K562 (cell line): ENCODE results near the gene SLC6A9. TPM values are rescaled to one million over a fixed set of nuclear protein-coding genes. Genes with fewer than 3 reads are reported as not detected.

Experiments
- ATAC-seq: fragments of 200-7000 bp; cut with Tn5 transposase; 3 replicates; pipeline ENCODE4 v1.9.1; 2020; ENCODE audit warnings: moderate library complexity
- BruUV-seq: library from RNA; stranded (reverse); fragments of 400-500 nt; replicated peaks from 2 replicates; lab custom pipeline; 2021; lab: Mats Ljungman, UMichigan
- CTCF ChIA-PET: fragments of 300-600 bp; formaldehyde crosslinking; extraction: SDS; loops from one replicate; lab custom pipeline; 2021; ENCODE audit warnings: low intra/inter-chr PET ratio; lab: Yijun Ruan, JAX
- POLR2A ChIA-PET: fragments of 300-600, 350-650 bp; sonication (Branson Sonifier 250); formaldehyde crosslinking; extraction: SDS; loops from one replicate; lab custom pipeline; 2021; ENCODE audit warnings: antibody characterized with exemption, inconsistent platforms; lab: Yijun Ruan, JAX
- DNase-seq, 4 experiments: peaks; one replicate each; pipeline versions ENCODE4 v3.0.0 to v3.0.0-alpha.2; 2011 to 2018; ENCODE audit warnings: low spot score in 3 of 4, mixed read lengths in 3 of 4; ENCODE audit errors: extremely low read depth in 1 of 4
- FAIRE-seq: peaks from 2 replicates; lab custom pipeline; 2011; peaks lifted over from hg19 to GRCh38; lab: Jason Lieb, UNC
- H2AFZ ChIP-seq: 2 replicates; pipeline ENCODE4 v1.6.0; 2011; ENCODE audit warnings: low read depth, low read length, control low read depth, inconsistent platforms
- H3K27ac ChIP-seq: fragments of 200-600 bp; 3 replicates; pipeline ENCODE4 v1.8.0; 2011; ENCODE audit warnings: low read depth, mild to moderate bottlenecking, control low read depth, inconsistent platforms, low read length, moderate library complexity, mixed read lengths; ENCODE audit errors: extremely low read depth
- H3K27me3 ChIP-seq, 2 experiments: fragments of 300-600 bp in 1 of 2; 2 replicates in 1 of 2; 3 replicates in 1 of 2; pipeline versions ENCODE4 v1.6.0 to v1.8.0; 2011; ENCODE audit warnings: inconsistent platforms in 2 of 2, low read length in 2 of 2, mild to moderate bottlenecking in 1 of 2, mixed read lengths in 1 of 2, moderate library complexity in 1 of 2; ENCODE audit not compliant: control insufficient read depth in 2 of 2, insufficient read depth in 2 of 2
- H3K36me3 ChIP-seq: fragments of 300-600 bp; 3 replicates; pipeline ENCODE4 v1.8.0; 2011; ENCODE audit warnings: mild to moderate bottlenecking, low read length, inconsistent platforms; ENCODE audit not compliant: control insufficient read depth, insufficient read depth
- H3K4me1 ChIP-seq, 2 experiments: fragments of 200-600 bp in 1 of 2; replicated peaks in 1 of 2; 2 replicates in 1 of 2; 3 replicates in 1 of 2; pipeline versions ENCODE4 v1.5.1 to v1.8.0; 2011; ENCODE audit warnings: inconsistent platforms in 2 of 2, low read length in 2 of 2, mild to moderate bottlenecking in 1 of 2, mixed read lengths in 1 of 2, moderate library complexity in 1 of 2; ENCODE audit not compliant: control insufficient read depth in 2 of 2, insufficient read depth in 2 of 2
- H3K4me2 ChIP-seq: 2 replicates; pipeline ENCODE4 v1.6.1; 2011; ENCODE audit warnings: low read length, control low read depth, inconsistent platforms, mixed read lengths; ENCODE audit not compliant: insufficient read depth
- H3K4me3 ChIP-seq: fragments of 200-600 bp; sonication (generic), shearing (Covaris generic); 2 replicates; pipeline ENCODE4 v1.5.1; 2016; ENCODE audit warnings: control low read depth, inconsistent platforms
- H3K79me2 ChIP-seq: fragments of 200-600 bp; 3 replicates; pipeline ENCODE4 v1.8.0; 2011; ENCODE audit warnings: low read length, inconsistent platforms; ENCODE audit not compliant: control insufficient read depth, insufficient read depth
- H3K9ac ChIP-seq, 2 experiments: 2 replicates each; pipeline versions ENCODE4 v1.6.0 to v1.6.1; 2011; ENCODE audit warnings: low read depth in 2 of 2, low read length in 2 of 2, control low read depth in 1 of 2, inconsistent platforms in 1 of 2, mild to moderate bottlenecking in 1 of 2, mixed read lengths in 1 of 2; ENCODE audit not compliant: insufficient read depth in 1 of 2
- H3K9me1 ChIP-seq: one replicate; pipeline ENCODE4 v1.6.0; 2011; ENCODE audit warnings: inconsistent platforms, mild to moderate bottlenecking, low read length, moderate library complexity; ENCODE audit not compliant: control insufficient read depth, insufficient read depth
- H3K9me3 ChIP-seq: replicated peaks from 2 replicates; pipeline ENCODE4 v1.5.1; 2011; ENCODE audit warnings: low read depth, low read length, inconsistent platforms; ENCODE audit not compliant: control insufficient read depth, insufficient read depth
- H4K20me1 ChIP-seq: replicated peaks from 2 replicates; pipeline ENCODE4 v1.6.1; 2011; ENCODE audit warnings: low read length, inconsistent platforms, mixed read lengths; ENCODE audit not compliant: control insufficient read depth, insufficient read depth
- ATF3 ChIP-seq, 2 experiments: fragments of 450-650 bp in 1 of 2; sonication (generic) in 1 of 2; formaldehyde crosslinking in 1 of 2; IDR thresholded peaks in 1 of 2; conservative IDR thresholded peaks in 1 of 2; 2 replicates each; pipeline versions ENCODE4 v1.6.1 to v1.8.1; 2016 to 2023; ENCODE audit warnings: mild to moderate bottlenecking in 2 of 2, moderate library complexity in 2 of 2, inconsistent platforms in 1 of 2, missing genetic modification reagents in 1 of 2
- E4F1 ChIP-seq: fragments of 250-450 bp; sonication (Bioruptor Pico); IDR thresholded peaks from 2 replicates; pipeline ENCODE4 v1.5.0; 2021; ENCODE audit warnings: mild to moderate bottlenecking, borderline replicate concordance
- GABPB2 ChIP-seq: fragments of 250-450 bp; sonication (Bioruptor Pico); conservative IDR thresholded peaks from 2 replicates; pipeline ENCODE4 v1.5.1; 2021; ENCODE audit warnings: mild to moderate bottlenecking
- ILK ChIP-seq: fragments of 450-650 bp; IDR thresholded peaks from 2 replicates; pipeline ENCODE4 v1.6.1; 2016; ENCODE audit warnings: missing genetic modification characterization, low read depth, mild to moderate bottlenecking, missing compliant biosample characterization, moderate library complexity, borderline replicate concordance
- KLF16 ChIP-seq: IDR thresholded peaks from 2 replicates; pipeline ENCODE4 v1.6.1; 2016; ENCODE audit warnings: antibody characterized with exemption
- MED1 ChIP-seq: sonication (generic); formaldehyde crosslinking; IDR thresholded peaks from 2 replicates; pipeline ENCODE4 v1.8.1; 2023; ENCODE audit warnings: missing genetic modification reagents, borderline replicate concordance
- OTX1 ChIP-seq: fragments of 450-650 bp; formaldehyde crosslinking; IDR thresholded peaks from 2 replicates; pipeline ENCODE4 v1.4.0; 2022; ENCODE audit warnings: mild to moderate bottlenecking
- PML ChIP-seq: IDR thresholded peaks from 2 replicates; pipeline ENCODE4 v1.6.1; 2012; ENCODE audit warnings: low read length, inconsistent platforms
- POLR2AphosphoS5 ChIP-seq: IDR thresholded peaks from 2 replicates; pipeline ENCODE4 v1.6.1; 2011; ENCODE audit warnings: mild to moderate bottlenecking, low read depth, low read length, moderate library complexity; ENCODE audit not compliant: control insufficient read depth, insufficient read depth
- RB1 ChIP-seq: fragments of 450-650 bp; IDR thresholded peaks from 2 replicates; pipeline ENCODE4 v1.6.1; 2017; ENCODE audit warnings: low read depth, mild to moderate bottlenecking
- RFX7 ChIP-seq: fragments of 250-450 bp; sonication (Bioruptor Pico); IDR thresholded peaks from 2 replicates; pipeline ENCODE4 v1.5.1; 2021; ENCODE audit warnings: mild to moderate bottlenecking
- ZNF436 ChIP-seq: fragments of 250-450, 450-650 bp; sonication (Bioruptor Pico); formaldehyde crosslinking; IDR thresholded peaks from 2 replicates; pipeline ENCODE4 v1.7.0; 2020; ENCODE audit warnings: mild to moderate bottlenecking
- WGBS: fragments of 100-300 bp; shearing (Covaris generic); methylation state at CpG from one replicate; pipeline ENCODE4 v1.1.6; 2016; ENCODE audit warnings: low coverage, mixed read lengths; ENCODE audit not compliant: insufficient coverage; ENCODE audit errors: missing lambda C conversion rate; 5-methylcytosine and 5-hydroxymethylcytosine counted together
- in situ Hi-C: fragments of 300-500 bp; cut with MboI; formaldehyde crosslinking; loops from 4 replicates; pipeline ENCODE4 v1.15.0; 2018; ENCODE audit warnings: inconsistent platforms, mixed read lengths
- intact Hi-C: fragments of 100-400 bp; cut with micrococcal nuclease; formaldehyde crosslinking; loops from 2 replicates; pipeline ENCODE4 v1.14.2; 2022
- polyA plus RNA-seq, 8 experiments: library from polyadenylated mRNA; depleted of rRNA in 4 of 8; stranded (reverse) in 5 of 8; unstranded in 3 of 8; fragments of >200 nt; fragmentation: Nextera tagmentation in 2 of 8; fragmentation: Illumina TruSeq in 1 of 8; extraction: Ambion mirVana in 2 of 8; extraction: Trizol in 1 of 8; gene quantifications; 2 replicates each; pipeline versions ENCODE4 v1.2.1 to v1.2.3, GENCODE V29; 2011 to 2014; ENCODE audit warnings: inconsistent platforms in 1 of 8, missing spikeins in 1 of 8
- total RNA-seq, 7 experiments: library from RNA; depleted of rRNA in 6 of 7; stranded (reverse); fragments of >200 nt in 6 of 7; fragmentation: Illumina TruSeq in 2 of 7; extraction: Trizol in 2 of 7; gene quantifications; 2 replicates each; pipeline versions ENCODE4 v1.2.1 to v1.2.3, GENCODE V29; 2011 to 2021; ENCODE audit warnings: low replicate concordance in 1 of 7
- TF ChIP-seq, protein P1 (sequence below): fragments of 250-450 bp; sonication (Bioruptor Pico); IDR thresholded peaks from 2 replicates; pipeline ENCODE4 v1.5.0; 2020; ENCODE audit warnings: mild to moderate bottlenecking, borderline replicate concordance

SLC6A9 gene
- total and polyA plus RNA-seq, 9 of the 15 experiments (the other 6 are each of a cell fraction or from before 2014, with no cell fraction given), result 0.17 to 18.7 (median 2.9) TPM

GRCh38 chr1:43976045-43976444 is 55.2 kb downstream of the SLC6A9 start (continued):
- TF ChIP-seq E4F1 (CRISPR knock-in tag) (no peak), ZNF436 (CRISPR knock-in tag) (no peak), GABPB2 (no peak), RFX7 (CRISPR knock-in tag) (no peak)

DNA sequence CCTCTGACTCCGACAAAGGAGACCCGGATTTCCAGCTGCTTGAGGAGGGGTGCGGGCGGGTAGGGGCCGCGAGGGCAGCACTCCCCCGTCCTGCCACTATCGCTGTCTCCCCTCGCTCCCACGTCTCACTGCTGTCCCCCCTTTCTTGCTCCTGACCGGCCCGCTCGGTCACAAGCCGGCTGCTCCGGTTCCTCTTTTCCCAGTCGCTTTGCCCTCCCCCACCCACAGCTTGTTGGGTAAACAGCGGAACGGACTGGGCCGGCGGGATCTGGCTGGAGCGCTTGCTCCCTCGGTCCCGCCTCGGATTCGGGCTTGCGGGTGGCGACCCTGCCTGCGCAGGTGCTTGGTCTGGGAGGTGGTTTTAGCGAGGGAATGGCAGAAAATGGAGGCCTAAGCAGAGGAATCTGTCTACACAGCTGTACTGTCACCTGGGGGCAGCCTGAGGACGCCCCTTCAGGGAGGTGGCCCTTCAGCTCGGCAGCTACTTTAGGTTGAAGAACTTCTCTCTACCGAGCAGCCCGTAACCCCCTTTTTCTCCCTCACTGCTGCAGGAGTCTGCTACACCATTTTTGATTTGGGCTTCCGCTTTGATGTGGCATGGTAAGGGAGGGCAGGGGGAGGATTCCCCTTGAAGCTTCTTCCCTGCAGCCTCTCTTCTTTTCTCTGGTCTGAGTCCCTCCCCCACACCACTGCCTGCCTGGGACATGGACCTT is 55.9 kb downstream of the SLC6A9 start:
- Histone ChIP-seq H3K9ac (peak overlapping the region; percentile 88 to 98), H3K36me3 (peaks cover 61% of the 10 kb centered on the region), H3K27me3 (no peaks in the 10 kb centered on the region), H3K79me2 (peaks cover 64% of the 10 kb centered on the region), H3K4me2 (peak overlapping the region; percentile 90), H3K4me3 (peak overlapping the region; percentile 87), H3K4me1 (peaks cover 48 to 70% of the 10 kb centered on the region in 2 experiments), H2AFZ (peak overlapping the region; percentile 97), H4K20me1 (peaks cover 24% of the 10 kb centered on the region), H3K27ac (peak overlapping the region; percentile 89), H3K9me1 (peaks cover 13% of the 10 kb centered on the region), H3K9me3 (no peaks in the 10 kb centered on the region)
- ChIA-PET CTCF (no interaction called here), POLR2A (interaction anchor here (0.5 to 2.5 kb wide), 17 partner anchors 8 to 659 kb away, joined by 3 to 7 read pairs (median 3); no protein-coding TSS in a partner anchor)
- in situ Hi-C loops, result no loop called here
- under 1% methylated on average over 32 of the region's 34 CpGs for WGBS
- DNase-seq, result peak in 3 of 4 experiments; percentile 39 to 70 (median 70)
- FAIRE-seq, result no peak
- BruUV-seq, result TSS peak; percentile 43
- intact Hi-C loops, result loop anchor here (2.0 kb wide), 1 partner anchor 15 kb away; the partner anchor contains the start of gene CCDC24
- ATAC-seq, result peak; percentile 32
- no peak for TF ChIP-seq ATF3 (IDR thresholded peaks at IDR 0.05)
- TF ChIP-seq ATF3 (CRISPR knock-in tag; conservative IDR thresholded peaks at IDR 0.05), result no peak
- no peak for TF ChIP-seq POLR2AphosphoS5
- TF ChIP-seq, protein P1, sequence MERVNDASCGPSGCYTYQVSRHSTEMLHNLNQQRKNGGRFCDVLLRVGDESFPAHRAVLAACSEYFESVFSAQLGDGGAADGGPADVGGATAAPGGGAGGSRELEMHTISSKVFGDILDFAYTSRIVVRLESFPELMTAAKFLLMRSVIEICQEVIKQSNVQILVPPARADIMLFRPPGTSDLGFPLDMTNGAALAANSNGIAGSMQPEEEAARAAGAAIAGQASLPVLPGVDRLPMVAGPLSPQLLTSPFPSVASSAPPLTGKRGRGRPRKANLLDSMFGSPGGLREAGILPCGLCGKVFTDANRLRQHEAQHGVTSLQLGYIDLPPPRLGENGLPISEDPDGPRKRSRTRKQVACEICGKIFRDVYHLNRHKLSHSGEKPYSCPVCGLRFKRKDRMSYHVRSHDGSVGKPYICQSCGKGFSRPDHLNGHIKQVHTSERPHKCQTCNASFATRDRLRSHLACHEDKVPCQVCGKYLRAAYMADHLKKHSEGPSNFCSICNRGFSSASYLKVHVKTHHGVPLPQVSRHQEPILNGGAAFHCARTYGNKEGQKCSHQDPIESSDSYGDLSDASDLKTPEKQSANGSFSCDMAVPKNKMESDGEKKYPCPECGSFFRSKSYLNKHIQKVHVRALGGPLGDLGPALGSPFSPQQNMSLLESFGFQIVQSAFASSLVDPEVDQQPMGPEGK, result 0 out of 2 replicates have a peak, but pooled peaks have one; percentile 54
- TF ChIP-seq PML, result no peak; the same call in 1 of the 2 replicates
- peak; percentile 23; the same call in 1 of the 2 replicates for TF ChIP-seq RB1
- TF ChIP-seq KLF16, result peak; percentile 67; the same call in 1 of the 2 replicates
- TF ChIP-seq OTX1 (CRISPR knock-in tag), result no peak
- no peak for TF ChIP-seq ILK (tag)
- no peak for TF ChIP-seq MED1
